H9 (cell line): ENCODE measurements around the gene RABGAP1L. TPM values are rescaled to one million over a fixed set of nuclear protein-coding genes. Genes with fewer than 3 reads are reported as not detected.

Experiments used
- DNase-seq: peaks from one replicate; pipeline ENCODE4 v3.0.0-alpha.2; 2017
- H2AFZ ChIP-seq: one replicate; pipeline ENCODE4 v1.6.1; 2013; ENCODE audit warnings: mild to moderate bottlenecking, low read length, control low read depth, moderate library complexity
- H2AK5ac ChIP-seq: 2 replicates; pipeline ENCODE4 v1.6.1; 2013; ENCODE audit warnings: low read length, control low read depth, mixed read lengths; ENCODE audit not compliant: insufficient read length
- H2BK120ac ChIP-seq: one replicate; pipeline ENCODE4 v1.6.1; 2013; ENCODE audit warnings: low read depth, mild to moderate bottlenecking, low read length, control low read depth, inconsistent platforms; ENCODE audit not compliant: poor library complexity, severe bottlenecking
- H2BK12ac ChIP-seq: 2 replicates; pipeline ENCODE4 v1.6.1; 2013; ENCODE audit warnings: low read length, control low read depth, mixed read lengths, low read depth; ENCODE audit not compliant: insufficient read length
- H2BK15ac ChIP-seq: 2 replicates; pipeline ENCODE4 v1.6.1; 2013; ENCODE audit warnings: low read depth, low read length, control low read depth
- H2BK20ac ChIP-seq: one replicate; pipeline ENCODE4 v1.6.1; 2013; ENCODE audit warnings: low read depth, mild to moderate bottlenecking, low read length, control low read depth, inconsistent platforms; ENCODE audit not compliant: poor library complexity, severe bottlenecking
- H2BK5ac ChIP-seq: 2 replicates; pipeline ENCODE4 v1.6.1; 2013; ENCODE audit warnings: low read length, control low read depth, mixed read lengths; ENCODE audit not compliant: insufficient read length
- H3K14ac ChIP-seq: 2 replicates; pipeline ENCODE4 v1.6.1; 2013; ENCODE audit warnings: low read length, control low read depth; ENCODE audit not compliant: insufficient read depth
- H3K18ac ChIP-seq: 2 replicates; pipeline ENCODE4 v1.6.1; 2013; ENCODE audit warnings: low read depth, mild to moderate bottlenecking, mixed read lengths, low read length, control low read depth; ENCODE audit not compliant: insufficient read length
- H3K23ac ChIP-seq: 2 replicates; pipeline ENCODE4 v1.6.1; 2013; ENCODE audit warnings: low read length, control low read depth, mixed read lengths, low read depth; ENCODE audit not compliant: insufficient read length
- H3K23me2 ChIP-seq: 2 replicates; pipeline ENCODE4 v1.6.1; 2013; ENCODE audit warnings: low read depth, mild to moderate bottlenecking, mixed read lengths, low read length, control low read depth; ENCODE audit not compliant: insufficient read length, poor library complexity, severe bottlenecking
- H3K27ac ChIP-seq: 2 replicates; pipeline ENCODE4 v1.5.1; 2013; ENCODE audit warnings: low read length, control low read depth, mixed read lengths, low read depth; ENCODE audit not compliant: insufficient read length
- H3K27me3 ChIP-seq: 2 replicates; pipeline ENCODE4 v1.6.1; 2013; ENCODE audit warnings: low read length, control low read depth, inconsistent platforms; ENCODE audit not compliant: insufficient read depth
- H3K4ac ChIP-seq: 2 replicates; pipeline ENCODE4 v1.6.1; 2013; ENCODE audit warnings: low read depth, mild to moderate bottlenecking, control low read depth, inconsistent platforms, low read length, moderate library complexity
- H3K4me1 ChIP-seq: 2 replicates; pipeline ENCODE4 v1.6.1; 2013; ENCODE audit warnings: low read length, control low read depth, inconsistent platforms; ENCODE audit not compliant: insufficient read depth
- H3K4me2 ChIP-seq: 2 replicates; pipeline ENCODE4 v1.6.1; 2013; ENCODE audit warnings: low read length, control low read depth, mixed read lengths; ENCODE audit not compliant: insufficient read length, insufficient read depth
- H3K56ac ChIP-seq: 2 replicates; pipeline ENCODE4 v1.6.1; 2013; ENCODE audit warnings: low read depth, mild to moderate bottlenecking, mixed read lengths, low read length, control low read depth; ENCODE audit not compliant: insufficient read length
- H3K79me1 ChIP-seq: 2 replicates; pipeline ENCODE4 v1.6.1; 2013; ENCODE audit warnings: low read depth, mild to moderate bottlenecking, moderate library complexity, low read length, control low read depth, inconsistent platforms; ENCODE audit not compliant: insufficient read depth, poor library complexity, severe bottlenecking
- H3K79me2 ChIP-seq: 2 replicates; pipeline ENCODE4 v1.6.1; 2013; ENCODE audit warnings: low read length, control low read depth, inconsistent platforms; ENCODE audit not compliant: insufficient read depth
- H3K9ac ChIP-seq: 2 replicates; pipeline ENCODE4 v1.6.1; 2013; ENCODE audit warnings: low read length, control low read depth, mixed read lengths; ENCODE audit not compliant: insufficient read length; ENCODE audit errors: extremely low read depth
- H3K9me3 ChIP-seq: one replicate; pipeline ENCODE4 v1.6.1; 2013; ENCODE audit warnings: low read depth, low read length, inconsistent platforms; ENCODE audit not compliant: control insufficient read depth
- H3T11ph ChIP-seq: one replicate; pipeline ENCODE4 v1.6.1; 2013; ENCODE audit warnings: mild to moderate bottlenecking, low read length, control low read depth, inconsistent platforms
- H4K20me1 ChIP-seq: one replicate; pipeline ENCODE4 v1.6.1; 2013; ENCODE audit not compliant: control insufficient read depth, insufficient read length, insufficient read depth
- H4K5ac ChIP-seq: 2 replicates; pipeline ENCODE4 v1.6.1; 2013; ENCODE audit warnings: low read depth, mild to moderate bottlenecking, mixed read lengths, low read length, control low read depth; ENCODE audit not compliant: insufficient read length
- H4K8ac ChIP-seq: replicated peaks from 2 replicates; pipeline ENCODE4 v1.6.1; 2013; ENCODE audit warnings: low read length, control low read depth, mixed read lengths, low read depth; ENCODE audit not compliant: insufficient read length
- H4K91ac ChIP-seq: 2 replicates; pipeline ENCODE4 v1.6.1; 2013; ENCODE audit warnings: low read depth, mild to moderate bottlenecking, moderate library complexity, mixed read lengths, low read length, control low read depth; ENCODE audit not compliant: insufficient read length
- H3K27ac Mint-ChIP-seq, 3 experiments: 2 replicates in 2 of 3; 3 replicates in 1 of 3; pipeline ENCODE4 v1.8.0; 2020 to 2021; ENCODE audit warnings: mixed read lengths in 3 of 3, mild to moderate bottlenecking in 1 of 3, moderate library complexity in 1 of 3
- H3K27me3 Mint-ChIP-seq: 2 replicates; pipeline ENCODE4 v1.8.0; 2021; ENCODE audit warnings: low read depth, mild to moderate bottlenecking, moderate library complexity, mixed read lengths
- H3K36me3 Mint-ChIP-seq, 3 experiments: 2 replicates in 2 of 3; 3 replicates in 1 of 3; pipeline ENCODE4 v1.8.0; 2020 to 2021; ENCODE audit warnings: low read depth in 3 of 3, mixed read lengths in 3 of 3; ENCODE audit not compliant: insufficient read depth in 1 of 3
- H3K4me1 Mint-ChIP-seq, 2 experiments: 2 replicates each; pipeline ENCODE4 v1.8.0; 2020; ENCODE audit warnings: mixed read lengths in 2 of 2
- H3K4me3 Mint-ChIP-seq, 2 experiments: 2 replicates in 1 of 2; 3 replicates in 1 of 2; pipeline ENCODE4 v1.8.0; 2020 to 2021; ENCODE audit warnings: mild to moderate bottlenecking in 2 of 2, mixed read lengths in 2 of 2, moderate library complexity in 1 of 2
- H3K9me3 Mint-ChIP-seq, 2 experiments: 2 replicates in 1 of 2; 3 replicates in 1 of 2; pipeline ENCODE4 v1.8.0; 2020; ENCODE audit warnings: mild to moderate bottlenecking in 2 of 2, mixed read lengths in 2 of 2, moderate library complexity in 1 of 2
- WGBS: extraction: QIAGEN DNeasy Blood & Tissue Kit; methylation state at CpG from one replicate; pipeline ENCODE4 v1.1.7; 2013; ENCODE audit warnings: missing lambda C conversion rate, low lambda C conversion rate, mixed read lengths; ENCODE audit not compliant: insufficient read length; ENCODE audit errors: extremely low coverage; 5-methylcytosine and 5-hydroxymethylcytosine counted together
- total RNA-seq: library from RNA; stranded (reverse); gene quantifications from 2 replicates; pipeline ENCODE4 v1.2.1, GENCODE V29; 2021
- TF ChIP-seq, protein P1 (sequence below): fragments of 200-600 bp; sonication (generic); conservative IDR thresholded peaks from 3 replicates; pipeline ENCODE4 v1.8.0; 2021; ENCODE audit warnings: antibody characterized with exemption, mild to moderate bottlenecking

Gene RABGAP1L
- total RNA-seq, 1 experiment from 2014 or later: 147 TPM

DNA sequence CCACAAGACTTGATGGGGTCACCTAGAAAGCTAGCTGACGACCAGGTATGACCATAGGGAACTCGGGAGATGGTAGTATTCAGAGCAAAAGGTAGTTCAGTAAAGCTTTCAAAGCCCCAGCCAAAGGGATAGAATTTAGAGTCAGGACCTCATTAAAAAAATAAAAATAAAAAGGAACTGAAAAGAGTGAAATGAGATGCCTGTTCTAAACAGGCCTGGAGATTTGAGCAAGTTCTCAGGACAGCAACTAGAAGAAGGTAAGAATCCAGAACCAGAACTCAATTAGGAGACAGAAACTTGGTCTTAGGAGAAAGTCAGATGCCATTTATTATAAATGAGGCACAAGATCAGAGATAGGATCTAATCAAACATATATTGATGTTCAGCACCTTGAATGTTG lies 575.0 kb downstream of the RABGAP1L start:
- no peak overlapping the region for H3K4ac ChIP-seq
- DNase-seq: no peak
- H2BK120ac ChIP-seq: no peak overlapping the region
- no peak overlapping the region for H3K4me2 ChIP-seq
- Mint-ChIP-seq H3K9me3 (peaks cover 0 to 6% of the 10 kb centered on the region in 2 experiments; a peak in 4 of 5 replicates), H3K27me3 (no peaks in the 10 kb centered on the region), H3K36me3 (peaks cover 5 to 16% (median 7%) of the 10 kb centered on the region in 3 experiments), H3K27ac (no peak overlapping the region), H3K4me1 (peaks cover 14 to 20% of the 10 kb centered on the region in 2 experiments), H3K4me3 (no peak overlapping the region)
- H3T11ph ChIP-seq: no peak overlapping the region
- H2AFZ ChIP-seq: no peak overlapping the region
- no peak overlapping the region for H3K14ac ChIP-seq
- no peak overlapping the region for H3K23ac ChIP-seq
- TF ChIP-seq, protein P1, sequence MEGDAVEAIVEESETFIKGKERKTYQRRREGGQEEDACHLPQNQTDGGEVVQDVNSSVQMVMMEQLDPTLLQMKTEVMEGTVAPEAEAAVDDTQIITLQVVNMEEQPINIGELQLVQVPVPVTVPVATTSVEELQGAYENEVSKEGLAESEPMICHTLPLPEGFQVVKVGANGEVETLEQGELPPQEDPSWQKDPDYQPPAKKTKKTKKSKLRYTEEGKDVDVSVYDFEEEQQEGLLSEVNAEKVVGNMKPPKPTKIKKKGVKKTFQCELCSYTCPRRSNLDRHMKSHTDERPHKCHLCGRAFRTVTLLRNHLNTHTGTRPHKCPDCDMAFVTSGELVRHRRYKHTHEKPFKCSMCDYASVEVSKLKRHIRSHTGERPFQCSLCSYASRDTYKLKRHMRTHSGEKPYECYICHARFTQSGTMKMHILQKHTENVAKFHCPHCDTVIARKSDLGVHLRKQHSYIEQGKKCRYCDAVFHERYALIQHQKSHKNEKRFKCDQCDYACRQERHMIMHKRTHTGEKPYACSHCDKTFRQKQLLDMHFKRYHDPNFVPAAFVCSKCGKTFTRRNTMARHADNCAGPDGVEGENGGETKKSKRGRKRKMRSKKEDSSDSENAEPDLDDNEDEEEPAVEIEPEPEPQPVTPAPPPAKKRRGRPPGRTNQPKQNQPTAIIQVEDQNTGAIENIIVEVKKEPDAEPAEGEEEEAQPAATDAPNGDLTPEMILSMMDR: no peak
- no peaks in the 10 kb centered on the region for H3K23me2 ChIP-seq
- H2AK5ac ChIP-seq: no peak overlapping the region
- no peak overlapping the region for H4K5ac ChIP-seq
- H3K27me3 ChIP-seq: no peaks in the 10 kb centered on the region
- H3K18ac ChIP-seq: no peak overlapping the region
- H3K79me1 ChIP-seq: no peaks in the 10 kb centered on the region
- no peak overlapping the region for H2BK5ac ChIP-seq
- H4K8ac ChIP-seq: no peak overlapping the region
- H2BK20ac ChIP-seq: no peak overlapping the region
- H3K9ac ChIP-seq: no peak overlapping the region
- H2BK15ac ChIP-seq: no peak overlapping the region
- no peak overlapping the region for H3K27ac ChIP-seq
- no peak overlapping the region for H3K56ac ChIP-seq
- H4K91ac ChIP-seq: no peak overlapping the region
- H3K79me2 ChIP-seq: no peaks in the 10 kb centered on the region
- H3K9me3 ChIP-seq: no peaks in the 10 kb centered on the region
- H2BK12ac ChIP-seq: no peak overlapping the region
- H4K20me1 ChIP-seq: no peaks in the 10 kb centered on the region
- no peaks in the 10 kb centered on the region for H3K4me1 ChIP-seq
- WGBS: no CpG with 5 or more reads among the region's 2 CpGs
